Ureter (tissue), 1 donor: Measurements from ENCODE around the gene CDHR2. TPM values are rescaled to one million over a fixed set of nuclear protein-coding genes. Genes with fewer than 3 reads are reported as not detected.

Experiments
- DNase-seq: peaks from one replicate; pipeline ENCODE4 v3.0.0-alpha.2; 2020; ENCODE audit warnings: low spot score
- total RNA-seq: library from RNA; stranded (reverse); gene quantifications from one replicate; pipeline ENCODE4 v1.2.4, GENCODE V29; 2023
- donor health status: DM: yes; HTN: yes; CAD: no.

CDHR2 gene
- total RNA-seq, 1 donor from 2014 or later: not detected

GRCh38 chr5:176639208-176639607, 90.1 kb downstream of the CDHR2 start:
- no peak for DNase-seq

DNA sequence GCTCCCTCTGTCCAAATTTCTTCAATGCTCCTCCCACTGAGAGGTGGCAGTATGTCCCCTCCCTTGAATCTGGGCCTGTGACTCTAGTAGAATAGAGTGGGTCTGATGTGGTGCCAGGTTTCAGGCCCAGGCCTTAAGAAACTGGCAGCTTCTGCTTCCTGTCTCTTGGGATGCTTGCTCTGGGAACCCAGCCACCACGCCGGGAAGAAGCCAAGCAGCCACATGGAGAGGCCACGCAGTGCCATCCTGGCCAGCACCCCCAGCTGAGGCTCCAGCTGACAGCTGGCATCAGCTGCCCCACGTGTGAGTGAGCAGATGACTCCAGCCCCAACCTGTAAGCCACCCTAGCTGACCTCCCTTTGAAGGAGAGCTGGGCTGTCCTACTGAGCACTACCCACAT, 90.8 kb downstream of the CDHR2 start:
- DNase-seq: no peak

GRCh38 chr5:176640616-176641015, 91.5 kb downstream of the CDHR2 start:
- no peak for DNase-seq

- DNase-seq: no peak
These were observed 93.7 kb downstream of the CDHR2 start for GRCh38 chr5:176642675-176643490.

DNA sequence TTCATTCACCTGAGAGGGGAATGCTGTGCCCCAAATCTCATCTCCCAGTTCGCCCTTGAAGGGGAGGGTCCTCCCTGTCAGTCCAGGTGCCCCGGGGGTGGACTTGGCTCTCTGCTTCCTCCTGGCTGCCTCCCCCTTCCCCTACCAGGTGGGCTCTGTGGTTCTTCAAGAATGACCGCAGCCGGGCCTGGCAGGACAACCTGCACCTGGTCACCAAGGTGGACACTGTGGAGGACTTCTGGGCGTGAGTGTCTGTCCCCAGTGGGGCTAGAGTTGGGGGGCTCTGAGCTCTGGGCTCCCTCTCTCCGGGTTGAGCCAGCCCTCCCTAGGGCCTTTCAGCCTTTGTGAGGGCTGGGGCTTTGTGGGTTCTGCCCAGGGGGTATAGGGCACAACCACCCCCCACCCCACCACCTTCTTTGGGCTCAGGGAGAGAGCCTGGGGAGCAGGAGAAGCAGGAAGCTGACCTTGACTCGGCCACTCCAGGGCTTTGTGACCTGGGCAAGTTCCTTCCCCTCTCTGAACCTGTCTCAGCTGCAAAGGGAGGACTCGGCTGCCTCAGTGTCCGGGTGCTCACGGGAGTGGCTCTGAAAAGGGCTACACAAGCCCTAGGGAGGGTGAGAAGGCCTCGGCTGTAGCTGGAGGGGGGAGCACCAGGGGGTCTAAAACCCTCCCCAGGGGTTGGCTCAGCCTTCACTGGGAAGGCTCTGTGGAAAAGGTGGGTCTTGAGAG, 94.5 kb downstream of the CDHR2 start:
- no peak for DNase-seq

DNA sequence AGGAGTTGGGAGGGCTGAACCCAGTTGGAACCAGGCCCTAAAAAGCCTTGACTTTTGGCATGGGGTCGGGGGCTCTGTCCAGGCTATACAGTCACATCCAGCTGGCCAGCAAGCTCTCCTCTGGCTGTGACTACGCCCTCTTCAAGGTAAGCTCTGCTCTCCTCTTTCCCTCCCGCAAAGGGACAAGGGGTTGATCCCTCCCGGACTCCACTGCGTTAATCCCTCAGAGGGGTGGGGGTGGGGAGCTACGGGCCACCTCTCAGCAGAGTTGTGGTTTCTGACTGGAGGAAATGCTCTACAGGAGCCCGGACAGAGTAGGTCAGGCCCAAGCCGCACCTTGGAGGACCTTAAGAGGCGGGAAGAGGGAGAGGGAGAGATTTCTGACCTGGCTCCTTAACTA, 95.2 kb downstream of the CDHR2 start:
- no peak for DNase-seq

DNA sequence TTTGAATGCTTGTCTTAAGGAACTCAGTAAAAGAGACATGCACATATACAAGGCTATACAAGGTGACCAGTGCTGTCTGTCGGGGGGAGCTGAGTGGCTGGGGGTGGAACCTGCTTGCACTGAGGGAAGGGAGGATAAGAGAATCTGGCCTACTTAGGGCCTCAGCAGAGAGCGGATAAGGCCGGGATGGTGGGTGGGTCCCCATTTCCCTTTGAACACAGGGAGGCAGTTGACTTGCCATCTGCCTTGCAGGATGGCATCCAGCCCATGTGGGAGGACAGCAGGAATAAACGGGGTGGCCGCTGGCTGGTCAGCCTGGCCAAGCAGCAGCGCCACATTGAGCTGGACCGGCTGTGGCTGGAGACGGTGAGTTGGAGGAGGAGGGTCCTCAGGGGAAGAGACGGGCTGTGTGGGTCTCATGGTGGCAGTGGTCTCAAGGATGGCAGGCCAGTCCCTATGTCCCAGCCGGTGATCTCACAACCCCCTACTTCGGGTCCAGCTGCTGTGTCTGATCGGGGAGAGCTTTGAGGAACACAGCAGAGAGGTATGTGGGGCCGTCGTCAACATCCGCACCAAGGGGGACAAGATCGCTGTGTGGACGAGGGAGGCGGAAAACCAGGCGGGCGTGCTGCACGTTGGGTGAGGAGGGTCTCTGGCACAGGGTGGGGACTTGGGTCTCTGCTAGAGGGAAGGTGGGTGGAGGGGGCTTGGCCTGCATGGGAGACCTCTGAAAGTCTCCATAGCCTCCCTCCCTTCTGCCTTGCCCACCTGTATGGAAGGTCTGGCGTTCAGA, 95.9 kb downstream of the CDHR2 start:
- DNase-seq: no peak

Other genes with a start within 250 kb of the CDHR2 start
- 115 TPM for gene KIAA1191, start 187.6 kb upstream of the CDHR2 start, total RNA-seq
- 9.3 TPM for gene ARL10, start 183.9 kb upstream of the CDHR2 start, total RNA-seq
- 26.6 TPM for gene NOP16, start 160.7 kb upstream of the CDHR2 start, total RNA-seq
- gene HIGD2A, start 160.6 kb upstream of the CDHR2 start, total RNA-seq: 145 TPM
- 66.1 TPM for gene CLTB, start 132.8 kb upstream of the CDHR2 start, total RNA-seq
- 50.1 TPM for gene FAF2, start 101.0 kb upstream of the CDHR2 start, total RNA-seq
- gene RNF44, start 11.9 kb upstream of the CDHR2 start, total RNA-seq: 71.5 TPM
- 0.13 TPM for gene GPRIN1, start 60.8 kb downstream of the CDHR2 start, total RNA-seq
- gene SNCB, start 81.2 kb downstream of the CDHR2 start, total RNA-seq: not detected
- not detected for gene EIF4E1B, start 81.3 kb downstream of the CDHR2 start, total RNA-seq
- gene TSPAN17, start 98.1 kb downstream of the CDHR2 start, total RNA-seq: 33.8 TPM